B cell (primary cell): ENCODE results near the gene C1orf116. TPM values are rescaled to one million over a fixed set of nuclear protein-coding genes. Genes with fewer than 3 reads are reported as not detected.

ENCODE experiments used
- ATAC-seq: fragments of 200-7000 bp; cut with Tn5 transposase; one replicate; pipeline ENCODE4 v1.10.0; 2021; ENCODE audit warnings: low read depth, mild to moderate bottlenecking, moderate number of reproducible peaks, moderate library complexity
- CTCF ChIA-PET: fragments of 350-600 bp; sonication (Branson Sonifier 250); formaldehyde crosslinking; loops from one replicate; lab custom pipeline; 2021; ENCODE audit warnings: antibody characterized with exemption, inconsistent platforms; lab: Charles Lee
- POLR2A ChIA-PET: fragments of 350-600 bp; sonication (Branson Sonifier 250); formaldehyde crosslinking; loops from one replicate; lab custom pipeline; 2021; ENCODE audit warnings: antibody characterized with exemption; lab: Charles Lee
- DNase-seq: peaks from one replicate; pipeline ENCODE4 v3.0.0; 2013
- H2AFZ ChIP-seq: 2 replicates; pipeline ENCODE4 v1.6.1; 2012; ENCODE audit warnings: mild to moderate bottlenecking, low read depth, low read length; ENCODE audit not compliant: insufficient read depth, poor library complexity, severe bottlenecking
- H3K27ac ChIP-seq, 2 donors: 1 replicate in 1 of 2; 2 replicates in 1 of 2; pipeline ENCODE4 v1.5.1; 2012 to 2013; ENCODE audit warnings: low read length in 2 of 2, mild to moderate bottlenecking in 2 of 2, moderate library complexity in 1 of 2
- H3K27me3 ChIP-seq, 4 experiments: fragments of 200-600 bp in 1 of 4; sonication (generic) in 1 of 4; replicated peaks in 1 of 4; 1 replicate in 2 of 4; 2 replicates in 2 of 4; pipeline versions ENCODE4 v1.6.1 to v1.7.0; 2013 to 2016; ENCODE audit warnings: low read length in 3 of 4, mild to moderate bottlenecking in 2 of 4, mixed read lengths in 1 of 4, moderate library complexity in 1 of 4; ENCODE audit not compliant: insufficient read depth in 4 of 4, control insufficient read depth in 3 of 4; ENCODE audit errors: control extremely low read depth in 1 of 4
- H3K36me3 ChIP-seq, 2 experiments: replicated peaks in 1 of 2; 1 replicate in 1 of 2; 2 replicates in 1 of 2; pipeline versions ENCODE4 v1.6.1 to v1.7.1; 2013; ENCODE audit warnings: low read length in 1 of 2; ENCODE audit not compliant: insufficient read depth in 2 of 2, control insufficient read depth in 1 of 2; ENCODE audit errors: control extremely low read depth in 1 of 2, extremely low read depth in 1 of 2
- H3K4me1 ChIP-seq, 2 donors: fragments of 200-600 bp in 1 of 2; sonication (generic) in 1 of 2; 1 replicate in 1 of 2; 2 replicates in 1 of 2; pipeline versions ENCODE4 v1.5.1 to v1.6.1; 2013 to 2017; ENCODE audit warnings: low read length in 2 of 2; ENCODE audit not compliant: control insufficient read depth in 2 of 2, insufficient read depth in 2 of 2
- H3K4me2 ChIP-seq: replicated peaks from 2 replicates; pipeline ENCODE3; 2012; ENCODE audit warnings: mild to moderate bottlenecking, low read depth, low read length; ENCODE audit not compliant: poor library complexity, severe bottlenecking
- H3K4me3 ChIP-seq, 5 experiments: fragments of 200-600 bp in 1 of 5; sonication (generic) in 1 of 5; 1 replicate in 3 of 5; 2 replicates in 2 of 5; pipeline versions ENCODE4 v1.5.1 to v1.7.0; 2011 to 2016; ENCODE audit warnings: low read length in 4 of 5, mild to moderate bottlenecking in 4 of 5, low read depth in 2 of 5, control low read depth in 1 of 5, moderate library complexity in 1 of 5; ENCODE audit not compliant: insufficient read depth in 1 of 5; ENCODE audit errors: control extremely low read depth in 1 of 5, extremely low read depth in 1 of 5
- H3K79me2 ChIP-seq: fragments of 200-600 bp; sonication (generic); one replicate; pipeline ENCODE4 v1.6.0; 2016; ENCODE audit warnings: low read length; ENCODE audit not compliant: control insufficient read depth, insufficient read depth
- H3K9ac ChIP-seq: fragments of 200-600 bp; sonication (generic); 2 replicates; pipeline ENCODE4 v1.6.1; 2017; ENCODE audit warnings: mild to moderate bottlenecking, low read length, moderate library complexity
- H3K9me3 ChIP-seq, 3 donors: one replicate each; pipeline versions ENCODE4 v1.6.1 to v1.7.1; 2013; ENCODE audit warnings: low read length in 2 of 3; ENCODE audit not compliant: control insufficient read depth in 2 of 3, insufficient read depth in 1 of 3; ENCODE audit errors: control extremely low read depth in 1 of 3
- H4K20me1 ChIP-seq: 2 replicates; pipeline ENCODE4 v1.6.0; 2012; ENCODE audit warnings: mild to moderate bottlenecking, low read length; ENCODE audit not compliant: insufficient read depth, control insufficient read depth, poor library complexity, severe bottlenecking
- H3K27ac Mint-ChIP-seq: one replicate; pipeline ENCODE4 v1.8.0; 2021; ENCODE audit warnings: mixed read lengths
- H3K27me3 Mint-ChIP-seq: one replicate; pipeline ENCODE4 v1.8.0; 2021; ENCODE audit warnings: mixed read lengths
- H3K4me1 Mint-ChIP-seq: one replicate; pipeline ENCODE4 v1.8.0; 2021; ENCODE audit warnings: mixed read lengths
- H3K4me3 Mint-ChIP-seq: one replicate; pipeline ENCODE4 v1.8.0; 2021; ENCODE audit warnings: mixed read lengths
- H3K9me3 Mint-ChIP-seq: one replicate; pipeline ENCODE4 v1.8.0; 2022; ENCODE audit warnings: mixed read lengths; ENCODE audit not compliant: insufficient read depth
- CTCF ChIP-seq: fragments of 200-600 bp; IDR thresholded peaks from one replicate; pipeline ENCODE4 v1.8.0; 2022; ENCODE audit warnings: antibody characterized with exemption, mild to moderate bottlenecking
- EZH2 ChIP-seq: IDR thresholded peaks from 2 replicates; pipeline ENCODE4 v1.6.1; 2012; ENCODE audit warnings: borderline replicate concordance, low read depth, mild to moderate bottlenecking, moderate library complexity, low read length; ENCODE audit not compliant: insufficient read depth, poor library complexity, severe bottlenecking
- WGBS: methylation state at CpG from one replicate; pipeline ENCODE4 v1.1.5; 2013; ENCODE audit warnings: missing lambda C conversion rate; ENCODE audit not compliant: insufficient coverage; 5-methylcytosine and 5-hydroxymethylcytosine counted together
- intact Hi-C: fragments of 100-400 bp; cut with micrococcal nuclease; formaldehyde crosslinking; loops from one replicate; pipeline ENCODE4 v1.10.0; 2022
- polyA plus RNA-seq: library from polyadenylated mRNA; depleted of rRNA; stranded (reverse); fragments of >200 nt; gene quantifications from 2 replicates; pipeline ENCODE4 v1.2.3, GENCODE V29; 2012
- total RNA-seq, 2 donors: library from RNA; stranded (reverse); fragments of 120-200 nt in 1 of 2; gene quantifications; 1 replicate in 1 of 2; 2 replicates in 1 of 2; pipeline versions ENCODE4 v1.2.3 to v1.2.4, GENCODE V29; 2013 to 2022

C1orf116 gene
- total and polyA plus RNA-seq, 2 donors (not counting 1 experiment from before 2014, with no cell fraction given): 0.09 TPM; not detected in 1

- H3K9ac ChIP-seq: no peak overlapping the region
Observed at GRCh38 chr1:207031632-207032264, 808 bp downstream of the C1orf116 start.

More at GRCh38 chr1:207031632-207032264, 808 bp downstream of the C1orf116 start:
- H3K4me3 ChIP-seq: no peak overlapping the region
- H3K4me1 Mint-ChIP-seq: no peaks in the 10 kb centered on the region
- no peaks in the 10 kb centered on the region for H3K9me3 Mint-ChIP-seq
- no peaks in the 10 kb centered on the region for H3K36me3 ChIP-seq
- no peak for TF ChIP-seq CTCF
- TF ChIP-seq EZH2: no peak
- H3K27ac Mint-ChIP-seq: no peak overlapping the region
- no peaks in the 10 kb centered on the region for H3K79me2 ChIP-seq
- peaks cover 70% of the 10 kb centered on the region for H3K27me3 Mint-ChIP-seq
- H3K4me1 ChIP-seq: no peaks in the 10 kb centered on the region
- H2AFZ ChIP-seq: no peak overlapping the region
- no peak overlapping the region for H3K27ac ChIP-seq
- intact Hi-C loops: no loop called here
- POLR2A ChIA-PET: no interaction called here
- CTCF ChIA-PET: interaction anchor here (0.8 to 1.4 kb wide), 5 partner anchors 16 to 467 kb away, joined by 3 to 5 read pairs (median 3); partner anchors contain the start of gene PFKFB2
- no peaks in the 10 kb centered on the region for H4K20me1 ChIP-seq
- ATAC-seq: no peak
- no peak for DNase-seq
- WGBS: 92% methylated on average over 7 of the region's 7 CpGs
- H3K27me3 ChIP-seq: peaks cover 0 to 31% (median 19%) of the 10 kb centered on the region in 4 experiments
- H3K9me3 ChIP-seq: no peaks in the 10 kb centered on the region
- H3K4me3 Mint-ChIP-seq: no peak overlapping the region
- no peak overlapping the region for H3K4me2 ChIP-seq
